Activated T-cell treated with anti-CD3 and anti-CD28 coated beads, Interleukin-2, amount 50 U/mL, for 4 hours (primary cell): ENCODE measurements around the gene NUP210. TPM values are rescaled to one million over a fixed set of nuclear protein-coding genes. Genes with fewer than 3 reads are reported as not detected.

Experiments
- ATAC-seq, 2 donors: fragments of 200-7000 bp; cut with Tn5 transposase; one replicate each; pipeline ENCODE4 v1.10.0; 2021
- DNase-seq: peaks from one replicate; pipeline ENCODE4 v3.0.0-alpha.2; 2020
- H3K27me3 Mint-ChIP-seq: one replicate; pipeline ENCODE4 v1.8.0; 2021; ENCODE audit warnings: low read depth, mixed read lengths
- H3K36me3 Mint-ChIP-seq: one replicate; pipeline ENCODE4 v1.8.0; 2022; ENCODE audit warnings: mixed read lengths; ENCODE audit not compliant: insufficient read depth
- H3K4me1 Mint-ChIP-seq: one replicate; pipeline ENCODE4 v1.8.0; 2021; ENCODE audit warnings: low read depth, mixed read lengths
- H3K4me3 Mint-ChIP-seq: one replicate; pipeline ENCODE4 v1.8.0; 2021; ENCODE audit warnings: mild to moderate bottlenecking, moderate library complexity, mixed read lengths
- H3K9me3 Mint-ChIP-seq: one replicate; pipeline ENCODE4 v1.8.0; 2021; ENCODE audit warnings: mixed read lengths
- total RNA-seq, 3 donors: library from RNA; stranded (reverse); gene quantifications; one replicate each; pipeline ENCODE4 v1.2.1, GENCODE V29; 2021

NUP210 gene
- total RNA-seq, 3 donors from 2014 or later = 80.3 to 83.4 (median 82.0) TPM

DNA sequence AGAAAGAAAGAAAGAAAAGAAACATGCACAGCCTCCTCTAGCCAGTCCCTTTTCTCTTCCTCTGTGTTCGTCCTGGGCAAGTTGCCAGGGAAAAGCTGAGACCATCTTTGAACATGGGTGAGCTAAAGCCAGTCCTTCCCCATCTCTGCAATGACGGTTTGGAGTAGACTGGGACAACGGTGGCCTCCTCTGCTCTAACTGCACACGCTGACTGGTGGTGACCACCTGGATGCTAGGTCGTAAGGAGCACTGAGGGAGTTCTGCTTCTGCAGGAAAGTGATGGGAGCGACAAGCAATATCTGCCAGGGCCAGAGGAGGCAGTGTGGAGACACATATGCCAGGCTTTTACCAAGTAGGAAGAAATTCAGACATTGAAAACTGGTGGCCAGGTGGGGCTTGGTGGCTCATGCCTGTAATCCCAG is 111.7 kb downstream of the NUP210 start:
- Mint-ChIP-seq H3K9me3 (no peaks in the 10 kb centered on the region), H3K36me3 (no peaks in the 10 kb centered on the region), H3K4me3 (no peak overlapping the region), H3K27me3 (no peaks in the 10 kb centered on the region), H3K4me1 (no peaks in the 10 kb centered on the region)
- ATAC-seq (peak; percentile 57 to 58), DNase-seq (no peak)

DNA sequence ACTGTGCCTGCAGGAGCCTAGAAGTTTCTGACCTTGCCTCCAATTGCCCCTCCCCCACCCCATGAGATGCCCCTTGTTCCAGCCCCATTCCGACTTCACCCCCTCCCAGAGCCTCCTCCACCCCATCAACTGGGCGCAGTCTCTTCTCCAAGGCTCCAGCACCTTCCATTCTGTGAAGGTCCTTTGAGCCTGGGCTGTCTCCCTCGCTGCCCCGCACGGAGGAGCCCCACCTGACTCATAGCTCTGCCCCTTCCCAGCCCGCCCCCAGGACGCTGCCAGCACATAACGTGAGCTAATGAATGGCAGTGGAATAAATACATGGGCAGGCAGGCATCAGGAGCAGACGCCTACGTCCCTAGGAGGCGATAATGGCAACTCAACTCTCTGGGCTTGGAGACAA is 113.1 kb downstream of the NUP210 start:
- no peak for ATAC-seq
- no peaks in the 10 kb centered on the region for H3K36me3 Mint-ChIP-seq
- no peaks in the 10 kb centered on the region for H3K4me1 Mint-ChIP-seq
- no peak for DNase-seq
- H3K27me3 Mint-ChIP-seq = peaks cover 2% of the 10 kb centered on the region
- H3K9me3 Mint-ChIP-seq = no peaks in the 10 kb centered on the region
- H3K4me3 Mint-ChIP-seq = no peak overlapping the region

DNA sequence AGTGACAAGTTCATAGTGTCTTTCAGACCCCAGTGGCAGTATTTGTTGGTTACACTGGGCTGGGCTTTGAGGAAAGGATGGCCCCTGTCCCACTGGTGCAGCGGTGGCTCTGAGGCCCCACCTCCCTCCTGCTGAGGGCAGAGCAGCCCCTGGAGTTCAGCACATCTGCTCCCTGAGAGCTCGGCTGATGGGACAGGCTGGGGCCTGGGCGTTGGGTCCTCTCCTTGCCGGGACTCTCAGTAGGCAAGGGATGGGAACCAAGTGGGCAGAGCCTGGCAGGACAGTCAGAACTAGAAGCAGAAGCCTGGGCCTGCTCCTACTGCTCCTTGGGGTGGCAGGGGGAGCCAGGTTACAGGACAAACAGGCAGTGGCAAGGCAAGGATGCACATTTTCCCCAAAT is 114.5 kb downstream of the NUP210 start:
- H3K27me3 Mint-ChIP-seq = peaks cover 2% of the 10 kb centered on the region
- H3K4me3 Mint-ChIP-seq = no peak overlapping the region
- no peak for ATAC-seq
- H3K9me3 Mint-ChIP-seq = no peaks in the 10 kb centered on the region
- H3K36me3 Mint-ChIP-seq = no peaks in the 10 kb centered on the region
- H3K4me1 Mint-ChIP-seq = no peaks in the 10 kb centered on the region
- no peak for DNase-seq

DNA sequence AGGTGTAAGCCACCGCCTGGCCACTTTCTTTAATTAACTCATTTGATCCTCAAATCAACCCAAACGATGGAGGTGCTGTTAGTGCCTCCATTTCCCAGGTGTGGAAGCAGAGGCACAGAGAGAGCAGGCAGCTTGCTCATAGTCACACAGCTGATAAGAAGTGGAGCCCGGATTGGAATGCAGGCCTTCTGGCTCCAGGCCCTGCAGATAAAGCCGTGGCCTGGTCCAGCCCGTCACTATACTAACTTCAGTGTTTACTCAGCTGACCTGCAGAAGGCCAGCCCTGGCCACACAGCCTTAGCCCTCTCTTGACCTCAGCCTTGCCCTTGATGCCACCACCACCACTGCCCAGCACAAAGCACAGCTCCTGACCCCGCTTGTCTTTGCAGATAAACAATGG is 116.7 kb downstream of the NUP210 start:
- H3K27me3 Mint-ChIP-seq = peaks cover 5% of the 10 kb centered on the region
- H3K36me3 Mint-ChIP-seq = no peaks in the 10 kb centered on the region
- no peak for DNase-seq
- no peak for ATAC-seq
- H3K9me3 Mint-ChIP-seq = no peaks in the 10 kb centered on the region
- H3K4me3 Mint-ChIP-seq = no peak overlapping the region
- H3K4me1 Mint-ChIP-seq = no peaks in the 10 kb centered on the region

DNA sequence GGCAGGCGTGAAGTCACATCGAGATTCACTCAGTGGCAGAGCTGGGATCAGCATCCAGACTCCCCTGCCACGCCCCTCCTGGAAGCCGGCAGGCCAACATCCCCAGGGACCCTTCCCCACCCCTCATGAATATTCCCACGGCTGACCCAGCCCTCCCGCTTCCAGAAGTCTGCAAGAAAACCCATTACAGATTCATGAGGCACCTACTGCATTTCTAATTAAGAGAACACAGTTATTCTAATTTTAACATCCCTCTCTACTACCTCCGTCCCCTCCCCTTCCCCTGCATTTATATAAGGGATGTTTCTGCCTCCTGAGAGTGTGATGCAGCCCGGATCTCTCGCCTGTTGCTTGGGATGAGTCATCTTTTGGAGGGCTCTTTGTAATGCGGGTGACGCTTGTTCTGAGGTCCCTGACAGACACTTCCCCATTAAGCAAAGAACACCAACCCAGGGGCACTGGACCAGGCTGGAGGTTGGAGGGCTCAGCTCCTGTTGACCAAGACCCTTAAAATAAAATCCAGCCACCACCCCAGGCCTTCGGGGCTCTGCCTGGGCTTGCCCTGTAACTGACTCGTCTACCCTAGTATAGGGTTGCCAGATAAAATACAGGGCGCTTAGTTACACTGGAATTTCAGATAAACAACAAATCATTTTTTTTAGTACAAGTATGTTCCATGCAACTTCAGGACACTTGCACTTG is 118.7 kb downstream of the NUP210 start:
- no peaks in the 10 kb centered on the region for H3K36me3 Mint-ChIP-seq
- H3K27me3 Mint-ChIP-seq = peaks cover 18% of the 10 kb centered on the region
- DNase-seq (no peak), ATAC-seq (peak in 1 of 2 donors; percentile 51)
- no peaks in the 10 kb centered on the region for H3K9me3 Mint-ChIP-seq
- H3K4me3 Mint-ChIP-seq = no peak overlapping the region
- peaks cover 4% of the 10 kb centered on the region for H3K4me1 Mint-ChIP-seq

DNA sequence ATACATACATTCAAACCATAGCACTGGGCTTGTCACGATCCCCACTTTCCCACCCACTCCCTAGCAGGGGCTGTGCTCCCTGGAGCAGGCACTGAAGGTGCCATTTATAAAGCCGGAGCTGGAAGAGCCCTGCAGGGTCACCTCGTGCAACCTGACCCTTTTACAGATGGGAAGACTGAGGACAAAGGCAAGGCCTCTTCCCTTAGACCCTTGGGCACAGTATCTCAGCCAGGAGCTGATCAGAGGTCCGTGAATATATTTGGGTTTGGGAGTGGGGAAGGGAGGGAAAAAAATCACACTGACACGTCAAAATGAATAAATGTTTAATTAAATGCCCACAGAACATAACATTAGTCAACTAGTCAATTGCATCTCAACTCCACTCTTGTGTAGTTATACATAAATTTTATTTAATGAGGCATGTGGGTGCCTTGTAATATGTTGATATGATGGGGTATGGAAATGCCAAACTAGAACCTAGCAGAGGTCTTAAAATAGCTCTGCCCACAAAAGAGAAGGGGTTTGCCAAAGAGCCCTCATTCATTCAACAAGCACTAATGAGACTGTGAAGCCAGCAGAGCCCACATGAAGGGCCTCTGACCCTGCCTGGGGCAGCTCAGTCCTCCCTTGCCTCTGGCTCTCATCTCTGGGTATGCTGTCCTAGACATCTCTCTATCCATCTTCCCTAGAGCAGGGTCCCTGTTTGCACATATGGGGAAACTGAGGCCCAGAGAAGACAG is 119.4 kb downstream of the NUP210 start:
- Mint-ChIP-seq H3K27me3 (peaks cover 20% of the 10 kb centered on the region), H3K9me3 (no peaks in the 10 kb centered on the region), H3K36me3 (no peaks in the 10 kb centered on the region), H3K4me3 (no peak overlapping the region), H3K4me1 (peaks cover 5% of the 10 kb centered on the region)
- no peak for ATAC-seq
- no peak for DNase-seq

DNA sequence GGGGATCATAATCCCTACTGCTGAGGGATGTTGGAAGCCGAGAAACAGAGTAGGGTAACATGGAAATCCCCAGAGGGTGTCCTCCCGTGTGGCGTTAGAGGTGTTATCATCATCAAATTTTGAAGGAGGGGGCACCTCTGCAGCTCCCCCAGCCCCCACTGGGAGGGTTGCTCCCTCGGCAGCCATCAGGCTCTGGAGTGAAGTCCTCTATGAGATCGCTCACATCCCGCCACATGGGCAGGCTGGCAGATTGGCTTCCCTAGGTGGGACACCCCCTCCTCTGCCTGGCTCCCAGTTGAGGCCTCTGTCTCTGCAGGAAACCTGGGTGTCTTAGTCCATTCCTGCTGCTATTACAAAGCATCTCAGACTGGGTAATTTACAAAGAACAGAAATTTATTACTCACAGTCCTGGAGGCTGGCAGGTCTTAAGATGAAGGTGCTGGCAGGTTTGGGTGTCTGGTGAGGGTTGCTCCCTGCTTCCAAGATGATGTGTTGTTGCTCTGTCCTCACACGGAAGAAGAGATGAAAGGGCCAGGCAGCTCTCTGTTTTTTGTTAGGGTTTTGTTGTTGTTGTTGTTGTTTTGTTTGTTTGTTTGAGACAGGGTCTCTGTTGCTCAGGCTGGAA is 120.5 kb downstream of the NUP210 start:
- H3K36me3 Mint-ChIP-seq = no peaks in the 10 kb centered on the region
- H3K27me3 Mint-ChIP-seq = peaks cover 30% of the 10 kb centered on the region
- DNase-seq (no peak), ATAC-seq (no peak)
- no peaks in the 10 kb centered on the region for H3K9me3 Mint-ChIP-seq
- no peak overlapping the region for H3K4me3 Mint-ChIP-seq
- H3K4me1 Mint-ChIP-seq = peaks cover 5% of the 10 kb centered on the region

DNA sequence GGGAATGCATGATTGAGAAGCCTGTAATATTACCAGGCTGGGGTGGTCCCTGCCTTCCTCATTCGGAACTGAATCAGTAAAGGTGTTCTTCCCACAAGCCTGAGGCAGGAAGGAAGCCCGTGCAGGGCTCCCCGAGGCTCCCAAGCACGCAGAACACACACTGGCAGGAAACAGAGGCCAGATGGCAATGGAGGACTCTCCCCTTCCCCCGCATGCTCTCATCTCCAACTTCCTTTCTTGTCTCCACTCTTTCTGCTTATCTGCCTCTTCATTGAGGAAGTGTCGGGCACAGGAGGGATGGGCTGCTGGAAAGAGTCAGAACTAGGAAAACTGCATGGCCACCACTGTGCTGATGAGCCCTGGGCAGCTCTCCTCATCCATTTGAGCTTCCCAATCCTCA is 123.5 kb downstream of the NUP210 start:
- no peak for ATAC-seq
- Mint-ChIP-seq H3K27me3 (peaks cover 44% of the 10 kb centered on the region), H3K9me3 (no peaks in the 10 kb centered on the region), H3K36me3 (no peaks in the 10 kb centered on the region), H3K4me3 (no peak overlapping the region), H3K4me1 (peaks cover 5% of the 10 kb centered on the region)
- DNase-seq = no peak

DNA sequence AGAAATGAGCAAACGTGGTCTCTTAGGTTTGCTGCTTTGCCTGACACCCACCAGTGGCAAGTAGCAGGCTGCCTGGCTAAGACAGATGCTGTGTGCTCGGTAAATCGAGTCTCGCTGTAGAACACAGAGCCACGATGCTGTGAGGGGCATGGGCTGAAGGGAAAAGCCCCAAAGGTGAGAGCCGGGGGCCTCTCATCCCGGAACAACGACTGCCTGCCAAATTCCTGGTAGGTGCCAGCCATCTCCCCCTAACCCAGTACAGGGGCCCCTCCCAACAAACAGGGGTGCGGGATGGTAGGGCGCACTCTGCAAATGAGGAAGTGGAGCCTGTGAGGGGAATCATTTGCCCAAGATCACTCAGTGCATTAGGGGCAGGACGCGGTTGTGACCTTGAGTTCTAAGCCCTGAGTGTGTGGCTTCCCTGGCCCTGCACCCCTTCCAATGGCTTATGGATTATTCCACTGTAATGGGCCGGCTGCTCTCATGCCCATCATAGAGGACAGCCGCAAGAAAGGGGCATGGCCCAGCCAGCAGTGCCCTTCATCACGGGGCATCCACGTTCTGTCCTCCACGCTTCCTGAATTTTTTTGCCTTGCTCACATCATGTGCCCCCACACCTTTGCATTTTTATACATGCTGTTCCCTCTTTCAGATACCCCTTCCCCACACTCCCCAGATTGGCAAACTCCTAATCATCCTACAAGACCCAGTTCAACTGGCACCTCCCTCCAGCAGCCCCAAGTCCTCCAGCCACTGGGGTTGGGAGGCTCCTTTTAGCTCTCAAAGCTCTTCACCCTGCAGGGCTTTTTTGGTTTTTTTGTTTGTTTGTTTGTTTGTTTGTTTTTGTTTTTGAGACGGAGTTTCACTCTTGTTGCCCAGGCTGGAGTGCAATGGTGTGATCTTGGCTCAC is 125.4 kb downstream of the NUP210 start:
- no peak overlapping the region for H3K4me3 Mint-ChIP-seq
- H3K27me3 Mint-ChIP-seq = peaks cover 48% of the 10 kb centered on the region
- ATAC-seq = no peak
- no peaks in the 10 kb centered on the region for H3K9me3 Mint-ChIP-seq
- H3K4me1 Mint-ChIP-seq = peaks cover 5% of the 10 kb centered on the region
- no peaks in the 10 kb centered on the region for H3K36me3 Mint-ChIP-seq
- DNase-seq = no peak

DNA sequence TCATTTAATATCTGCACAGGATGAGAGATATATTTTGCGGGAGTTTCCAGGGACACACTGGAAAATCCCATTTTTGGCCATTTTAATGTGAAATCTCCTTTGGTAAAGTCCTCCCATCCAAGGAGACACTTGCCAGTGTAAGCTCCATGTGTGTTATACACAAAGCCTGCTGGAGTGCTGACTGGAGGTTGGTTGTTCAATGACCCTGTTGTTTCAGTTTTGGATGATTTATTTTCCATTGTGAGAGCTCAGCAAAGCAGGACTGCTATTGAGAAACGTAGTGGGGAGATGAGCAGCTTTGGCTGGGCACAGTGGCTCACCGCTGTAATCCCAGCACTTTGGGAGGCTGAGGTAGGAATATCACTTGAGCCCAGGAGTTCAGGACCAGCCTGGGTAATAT is 127.7 kb downstream of the NUP210 start:
- ATAC-seq (no peak), DNase-seq (no peak)
- Mint-ChIP-seq H3K4me3 (no peak overlapping the region), H3K9me3 (peaks cover 2% of the 10 kb centered on the region), H3K36me3 (no peaks in the 10 kb centered on the region), H3K4me1 (peaks cover 5% of the 10 kb centered on the region), H3K27me3 (peaks cover 43% of the 10 kb centered on the region)

DNA sequence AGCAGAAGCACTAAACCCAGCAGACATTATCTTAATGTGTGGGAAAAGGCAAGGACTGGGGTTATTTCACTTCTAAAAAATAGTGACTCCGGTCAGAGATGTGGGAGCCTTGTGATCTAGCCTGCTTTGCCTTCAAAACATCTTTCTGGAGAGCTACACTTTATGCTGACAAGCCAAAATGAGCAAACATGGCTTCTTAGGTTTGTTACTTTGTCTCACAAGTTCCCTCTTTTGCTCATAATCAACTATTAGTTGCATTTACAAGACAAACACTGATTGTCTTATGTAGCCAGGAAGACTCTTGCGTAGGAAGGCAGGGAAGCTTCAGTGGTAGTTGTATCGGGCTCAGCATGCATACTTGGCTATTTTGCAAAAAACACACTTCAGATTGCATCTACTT is 129.2 kb downstream of the NUP210 start:
- Mint-ChIP-seq H3K27me3 (peaks cover 46% of the 10 kb centered on the region), H3K4me1 (no peaks in the 10 kb centered on the region), H3K36me3 (peaks cover 2% of the 10 kb centered on the region), H3K9me3 (peaks cover 14% of the 10 kb centered on the region), H3K4me3 (no peak overlapping the region)
- no peak for ATAC-seq
- DNase-seq = no peak

DNA sequence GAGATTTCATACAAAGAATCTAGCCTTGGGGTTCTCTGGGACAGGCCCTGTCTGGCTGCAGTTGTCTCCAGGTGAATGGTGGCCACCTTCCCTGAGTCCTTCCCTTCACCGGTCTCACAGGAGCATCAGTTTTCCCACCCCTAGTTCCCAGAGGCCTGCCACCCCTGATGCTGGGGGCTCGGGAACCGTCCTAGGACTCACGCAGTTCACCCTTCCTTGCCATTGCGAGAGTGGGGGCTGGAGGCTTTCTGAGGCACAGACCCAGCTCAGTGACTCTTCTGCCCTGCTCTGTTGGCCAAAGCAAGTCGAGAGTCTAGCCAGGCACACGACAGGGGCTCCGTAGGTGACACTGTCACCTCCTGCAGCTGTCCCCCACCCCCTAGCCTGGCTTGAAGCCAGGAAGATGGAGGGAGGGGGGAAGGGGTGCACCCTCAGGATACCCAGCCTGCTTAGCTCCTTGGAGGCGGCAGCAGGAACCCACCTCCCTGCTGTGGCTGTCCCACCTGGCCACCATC is 130.3 kb downstream of the NUP210 start:
- ATAC-seq = no peak
- Mint-ChIP-seq H3K4me3 (no peak overlapping the region), H3K36me3 (peaks cover 2% of the 10 kb centered on the region), H3K4me1 (no peaks in the 10 kb centered on the region), H3K9me3 (peaks cover 14% of the 10 kb centered on the region), H3K27me3 (peaks cover 45% of the 10 kb centered on the region)
- no peak for DNase-seq

DNA sequence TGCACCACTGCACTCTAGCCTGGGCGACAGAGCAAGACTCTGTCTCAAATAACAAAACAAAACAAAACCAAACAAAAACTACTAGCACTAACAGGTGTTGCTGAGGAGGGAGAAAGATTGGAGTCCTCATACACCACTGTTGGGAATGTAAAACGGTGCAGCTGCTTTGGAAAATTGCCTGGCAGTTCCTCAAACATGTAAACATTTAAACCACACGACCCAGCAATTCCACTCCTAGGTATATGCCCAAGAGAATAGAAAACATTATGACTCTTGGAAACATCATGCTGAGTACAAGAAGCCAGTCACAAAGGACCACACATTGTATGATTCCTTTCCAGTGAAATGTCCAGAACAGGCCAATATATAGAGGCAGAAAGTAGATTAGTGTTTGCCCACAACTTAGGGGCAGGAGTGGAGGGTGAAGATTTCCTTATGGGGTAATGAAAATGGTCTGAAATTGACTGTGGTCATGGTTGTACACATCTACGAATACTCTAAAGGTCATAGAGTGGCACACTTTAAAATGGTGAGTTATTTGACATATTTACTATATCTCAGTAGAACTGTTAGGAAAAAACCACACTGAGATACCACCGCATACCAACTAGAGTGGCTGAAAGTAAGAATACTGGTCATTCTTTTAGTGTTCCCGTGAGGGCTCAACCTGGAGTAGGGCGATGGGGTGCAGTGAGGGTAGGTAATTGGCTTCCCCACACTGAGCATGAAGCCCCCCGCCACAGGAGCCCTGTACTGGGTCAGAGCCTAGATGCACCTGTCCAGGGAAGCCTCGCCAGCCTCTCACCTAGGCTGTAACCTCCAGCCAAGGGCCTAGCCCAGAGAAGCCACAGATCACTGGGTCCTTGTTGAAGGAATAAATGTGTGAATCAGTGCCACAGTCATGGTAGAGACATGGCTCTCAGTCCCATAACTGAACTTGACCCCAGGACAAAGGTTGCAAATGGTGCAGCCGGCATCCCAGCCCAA is 131.1 kb downstream of the NUP210 start:
- Mint-ChIP-seq H3K4me1 (no peaks in the 10 kb centered on the region), H3K9me3 (peaks cover 20% of the 10 kb centered on the region), H3K36me3 (peaks cover 2% of the 10 kb centered on the region), H3K27me3 (peaks cover 45% of the 10 kb centered on the region), H3K4me3 (no peak overlapping the region)
- DNase-seq (no peak), ATAC-seq (no peak)
